HCT116 (cell line): ENCODE measurements around the gene FNBP1L.

Experiments
- POLR2A ChIP-seq: IDR thresholded peaks from 2 replicates; pipeline ENCODE4 v1.7.0; 2011; ENCODE audit warnings: borderline replicate concordance; ENCODE audit not compliant: insufficient read depth, insufficient read length; ENCODE audit errors: extremely low read depth
- YY1 ChIP-seq: IDR thresholded peaks from 2 replicates; pipeline ENCODE4 v1.6.1; 2011; ENCODE audit warnings: low read length, low read depth, moderate library complexity, mild to moderate bottlenecking; ENCODE audit not compliant: insufficient replicate concordance; ENCODE audit errors: extremely low read depth
- TF ChIP-seq, protein P1 (sequence below), 3 experiments: fragments of 200-600 bp in 1 of 3; sonication (generic) in 1 of 3; IDR thresholded peaks in 2 of 3; conservative IDR thresholded peaks in 1 of 3; 2 replicates each; pipeline ENCODE4 v1.5.1; 2012 to 2017; ENCODE audit warnings: low read depth in 2 of 3, low read length in 2 of 3, antibody characterized with exemption in 1 of 3, borderline replicate concordance in 1 of 3, control low read depth in 1 of 3, mild to moderate bottlenecking in 1 of 3, mixed read lengths in 1 of 3, mixed run types in 1 of 3, moderate library complexity in 1 of 3; ENCODE audit not compliant: insufficient read depth in 1 of 3

DNA sequence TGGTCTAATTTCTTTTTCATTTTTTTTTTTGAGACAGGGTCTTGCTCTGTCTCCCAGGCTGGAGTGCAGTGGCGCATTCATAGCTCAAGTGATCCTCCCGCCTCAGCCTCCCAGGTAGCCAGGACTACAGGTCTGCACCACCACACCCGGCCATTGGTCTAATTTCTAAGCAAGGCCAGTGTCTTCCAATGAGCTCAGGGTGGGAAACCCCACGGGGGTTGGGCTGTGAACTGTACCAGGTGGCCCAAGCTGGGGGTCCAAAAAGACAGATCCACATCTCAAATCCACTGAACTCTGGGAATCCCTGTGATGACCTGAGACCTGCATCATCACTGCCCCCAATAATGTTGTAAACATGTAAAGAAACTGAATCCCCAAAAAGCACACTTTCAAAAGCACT, 154.2 kb downstream of the FNBP1L start:
- TF ChIP-seq YY1 = no peak
- TF ChIP-seq, protein P1, sequence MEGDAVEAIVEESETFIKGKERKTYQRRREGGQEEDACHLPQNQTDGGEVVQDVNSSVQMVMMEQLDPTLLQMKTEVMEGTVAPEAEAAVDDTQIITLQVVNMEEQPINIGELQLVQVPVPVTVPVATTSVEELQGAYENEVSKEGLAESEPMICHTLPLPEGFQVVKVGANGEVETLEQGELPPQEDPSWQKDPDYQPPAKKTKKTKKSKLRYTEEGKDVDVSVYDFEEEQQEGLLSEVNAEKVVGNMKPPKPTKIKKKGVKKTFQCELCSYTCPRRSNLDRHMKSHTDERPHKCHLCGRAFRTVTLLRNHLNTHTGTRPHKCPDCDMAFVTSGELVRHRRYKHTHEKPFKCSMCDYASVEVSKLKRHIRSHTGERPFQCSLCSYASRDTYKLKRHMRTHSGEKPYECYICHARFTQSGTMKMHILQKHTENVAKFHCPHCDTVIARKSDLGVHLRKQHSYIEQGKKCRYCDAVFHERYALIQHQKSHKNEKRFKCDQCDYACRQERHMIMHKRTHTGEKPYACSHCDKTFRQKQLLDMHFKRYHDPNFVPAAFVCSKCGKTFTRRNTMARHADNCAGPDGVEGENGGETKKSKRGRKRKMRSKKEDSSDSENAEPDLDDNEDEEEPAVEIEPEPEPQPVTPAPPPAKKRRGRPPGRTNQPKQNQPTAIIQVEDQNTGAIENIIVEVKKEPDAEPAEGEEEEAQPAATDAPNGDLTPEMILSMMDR (IDR thresholded peaks at IDR 0.05 in 2 of 3, conservative IDR thresholded peaks at IDR 0.05 in 1 of 3; ENCODE audit: borderline replicate concordance in 1 of 3, insufficient read depth in 1 of 3, low read depth in 2 of 3, low read length in 2 of 3) = no peak
- no peak for TF ChIP-seq POLR2A
